ENCODE measurements around the gene SPAG4.
A peak's percentile ranks its signal among the peaks of the same experiment; 100 is the strongest.

The SPAG4 gene

GRCh38 chr20:35660122-35660937 is 44.7 kb downstream of the SPAG4 start:
- DNase-seq (ENCODE audit: low spot score): no peak

- DNase-seq (ENCODE audit: low spot score): no peak
Measured at GRCh38 chr20:35661053-35661452, 45.4 kb downstream of the SPAG4 start.

- DNase-seq (ENCODE audit: low spot score): no peak
Measured at GRCh38 chr20:35661908-35662307, 46.3 kb downstream of the SPAG4 start.

GRCh38 chr20:35662551-35662950 is 46.9 kb downstream of the SPAG4 start:
- DNase-seq (ENCODE audit: low spot score): no peak

DNA sequence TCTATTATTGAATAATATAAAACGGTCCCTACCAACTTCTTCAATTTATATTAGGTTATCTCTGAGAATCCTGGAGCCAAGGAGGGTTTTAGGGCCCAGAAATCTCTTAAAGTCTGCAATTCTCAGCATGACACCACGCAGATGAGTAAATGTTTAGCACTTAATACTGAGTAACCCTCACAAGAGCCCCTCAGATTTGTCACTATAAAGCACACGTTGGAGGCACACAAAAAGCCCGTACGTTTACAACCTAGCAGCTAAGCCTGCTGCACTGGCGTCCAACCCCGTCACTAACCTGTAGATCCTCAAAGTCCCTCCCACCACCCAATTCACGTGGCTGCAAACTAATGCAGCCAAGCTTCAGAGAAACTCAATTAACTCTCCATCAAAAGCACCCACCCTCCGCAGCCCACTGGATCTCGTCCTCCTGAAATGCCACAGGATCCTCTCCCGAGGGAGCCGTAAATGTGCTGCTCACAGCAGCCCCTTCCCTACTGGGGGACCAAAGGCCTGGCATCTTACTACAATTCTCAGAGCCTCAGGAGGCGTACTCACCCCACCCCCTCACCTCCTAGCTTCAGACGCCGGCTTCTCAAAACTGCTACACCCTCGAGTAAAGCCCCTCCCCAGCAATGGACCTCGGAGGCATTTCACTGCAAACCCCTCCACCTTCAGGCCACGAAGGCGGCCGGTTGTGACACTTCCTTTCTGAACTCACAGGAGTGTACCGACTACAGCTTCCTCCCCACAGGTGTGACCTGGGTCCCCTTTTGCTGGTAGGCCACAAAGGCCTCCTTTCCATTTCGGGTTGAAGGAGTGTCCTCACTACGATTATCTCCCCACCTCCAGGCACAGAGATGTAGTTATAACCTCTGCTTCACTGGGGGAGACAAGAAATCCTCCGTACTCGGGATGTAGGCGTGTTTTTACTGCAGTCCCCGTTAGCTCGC is 48.2 kb downstream of the SPAG4 start:
- peak; percentile 44 for DNase-seq (ENCODE audit: low spot score)

DNA sequence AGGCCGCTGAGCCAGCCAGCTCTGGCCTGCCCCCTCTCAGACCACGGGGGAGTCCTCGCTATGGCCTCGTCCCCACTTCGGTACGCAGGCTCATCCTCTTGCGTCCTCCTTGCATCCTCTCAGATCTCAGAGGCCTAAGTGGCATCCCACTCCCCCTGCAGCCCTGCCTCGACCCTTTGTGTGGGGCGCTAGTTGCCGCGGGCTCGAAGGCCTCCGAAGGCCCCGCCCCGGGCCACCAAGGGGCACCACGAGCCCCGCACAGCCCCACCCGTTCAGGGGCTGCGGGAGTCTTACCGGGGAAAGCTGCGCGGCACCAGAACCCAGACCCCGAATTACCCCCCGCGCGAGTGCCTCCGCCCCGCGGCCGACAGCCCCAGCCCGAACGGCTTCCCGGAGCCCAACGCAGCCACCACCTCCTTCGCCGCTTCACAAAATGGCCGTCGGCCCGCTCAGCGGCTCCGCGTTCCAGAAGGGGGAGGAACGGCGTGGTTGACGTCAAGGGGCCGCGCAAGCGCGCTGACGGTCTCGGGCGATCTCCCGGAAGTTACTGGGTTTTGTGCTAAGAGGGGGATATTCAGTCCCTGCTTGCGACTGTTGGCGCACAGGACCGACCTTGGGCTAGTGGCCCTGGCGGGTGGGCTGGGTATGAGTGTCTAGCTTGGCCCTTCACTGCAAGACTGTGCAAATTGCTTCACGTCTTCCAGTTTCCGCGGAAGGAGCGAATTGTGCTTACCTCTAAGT is 49.0 kb downstream of the SPAG4 start, which contains the start of the genes CPNE1 and RBM12:
Gene CPNE1 (minus strand): TSS at position 435 of the 741 bp plus-strand sequence. CDS start 31,977 bp downstream, outside the sequence.
Gene RBM12 (minus strand): TSS at position 435 of the 741 bp plus-strand sequence. CDS start 9,578 bp downstream, outside the sequence.
- DNase-seq (ENCODE audit: low spot score): peak; percentile 98

DNA sequence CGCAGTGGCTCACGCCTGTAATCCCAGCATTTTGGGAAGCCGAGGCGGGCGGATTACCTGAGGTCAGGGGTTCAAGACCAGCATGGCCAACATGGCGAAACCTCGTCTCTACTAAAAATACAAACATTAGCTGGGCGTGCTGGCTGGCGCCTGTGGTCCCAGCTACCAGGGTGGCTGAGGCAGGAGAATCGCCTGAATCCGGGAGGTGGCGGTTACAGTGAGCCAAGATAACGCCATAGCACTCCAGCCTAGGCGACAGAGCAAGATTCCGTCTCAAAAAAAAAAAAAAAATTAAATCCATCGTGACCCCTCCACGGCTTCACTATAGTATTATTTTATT is 50.3 kb downstream of the SPAG4 start:
- DNase-seq (ENCODE audit: low spot score): no peak

DNA sequence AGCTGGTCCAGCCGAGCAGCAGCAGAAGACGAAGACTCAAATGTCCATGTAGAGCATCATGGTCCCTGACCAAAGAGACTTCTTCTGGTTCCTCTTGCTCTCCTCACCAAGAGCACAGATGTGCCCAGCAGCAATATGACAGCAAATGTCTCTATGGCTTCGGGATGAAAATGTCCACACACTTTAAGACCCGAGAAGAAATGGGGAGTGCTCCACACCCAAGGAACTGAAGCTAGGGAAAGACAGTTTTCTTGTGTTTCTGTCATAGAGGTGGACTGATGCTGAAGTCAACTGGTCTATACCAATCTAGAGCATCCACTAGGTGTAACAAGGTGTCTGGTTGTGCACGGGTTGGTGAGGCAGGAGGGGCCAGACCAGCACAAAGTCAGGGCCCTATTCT is 53.6 kb downstream of the SPAG4 start:
- no peak for DNase-seq (ENCODE audit: low spot score)

DNA sequence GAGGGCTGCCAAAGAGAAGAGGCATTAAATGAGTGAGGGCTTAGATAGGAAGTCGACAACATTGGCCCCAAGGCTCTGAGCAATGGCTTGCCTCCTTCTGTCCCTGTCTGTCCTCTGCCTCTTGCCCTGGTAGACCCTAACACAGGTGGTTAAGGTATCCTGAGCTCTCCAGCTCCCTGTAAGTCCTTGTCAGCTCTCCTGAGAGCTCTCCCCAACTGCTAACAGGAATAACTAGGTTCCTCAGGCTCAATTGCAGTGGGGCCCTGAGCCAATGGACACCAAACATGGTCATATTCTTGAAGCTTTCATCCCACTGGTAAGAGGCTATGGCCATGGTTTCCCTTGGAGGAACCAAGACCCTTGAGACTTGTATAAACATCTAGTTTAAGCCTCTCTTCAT is 54.1 kb downstream of the SPAG4 start:
- DNase-seq (ENCODE audit: low spot score): no peak

Measured in HuH-7.5 (cell line).